Measurements from ENCODE around the gene OR4K5. TPM values are rescaled to one million over a fixed set of nuclear protein-coding genes. Genes with fewer than 3 reads are reported as not detected.

Gene OR4K5
- total RNA-seq, 1 donor = not detected

DNA sequence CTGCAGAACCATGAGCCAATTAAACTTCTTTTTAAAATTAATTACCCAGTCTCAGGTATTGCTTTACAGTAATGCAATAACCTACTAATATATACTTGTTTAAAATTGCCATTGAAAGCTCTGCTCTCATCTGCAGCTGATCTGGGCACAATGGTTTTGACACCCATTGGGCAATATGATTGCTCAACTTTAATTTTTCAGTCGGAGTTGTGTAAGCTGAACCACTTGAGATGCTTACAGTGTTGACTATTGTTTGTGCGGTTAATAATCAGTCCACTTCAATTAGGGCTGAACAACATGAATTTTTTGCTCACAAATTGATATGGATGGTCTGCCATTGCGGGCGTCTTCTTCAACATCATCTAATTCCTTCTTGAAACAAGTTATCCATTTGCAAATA, 18.0 kb upstream of the OR4K5 start:
- DNase-seq (ENCODE audit: low read depth) = no peak
- H3K4me3 ChIP-seq (ENCODE audit: low read depth, low read length) = no peak overlapping the region
- TF ChIP-seq, protein P1, sequence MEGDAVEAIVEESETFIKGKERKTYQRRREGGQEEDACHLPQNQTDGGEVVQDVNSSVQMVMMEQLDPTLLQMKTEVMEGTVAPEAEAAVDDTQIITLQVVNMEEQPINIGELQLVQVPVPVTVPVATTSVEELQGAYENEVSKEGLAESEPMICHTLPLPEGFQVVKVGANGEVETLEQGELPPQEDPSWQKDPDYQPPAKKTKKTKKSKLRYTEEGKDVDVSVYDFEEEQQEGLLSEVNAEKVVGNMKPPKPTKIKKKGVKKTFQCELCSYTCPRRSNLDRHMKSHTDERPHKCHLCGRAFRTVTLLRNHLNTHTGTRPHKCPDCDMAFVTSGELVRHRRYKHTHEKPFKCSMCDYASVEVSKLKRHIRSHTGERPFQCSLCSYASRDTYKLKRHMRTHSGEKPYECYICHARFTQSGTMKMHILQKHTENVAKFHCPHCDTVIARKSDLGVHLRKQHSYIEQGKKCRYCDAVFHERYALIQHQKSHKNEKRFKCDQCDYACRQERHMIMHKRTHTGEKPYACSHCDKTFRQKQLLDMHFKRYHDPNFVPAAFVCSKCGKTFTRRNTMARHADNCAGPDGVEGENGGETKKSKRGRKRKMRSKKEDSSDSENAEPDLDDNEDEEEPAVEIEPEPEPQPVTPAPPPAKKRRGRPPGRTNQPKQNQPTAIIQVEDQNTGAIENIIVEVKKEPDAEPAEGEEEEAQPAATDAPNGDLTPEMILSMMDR (IDR thresholded peaks at IDR 0.05; ENCODE audit: insufficient read depth, low read length) = no peak

DNA sequence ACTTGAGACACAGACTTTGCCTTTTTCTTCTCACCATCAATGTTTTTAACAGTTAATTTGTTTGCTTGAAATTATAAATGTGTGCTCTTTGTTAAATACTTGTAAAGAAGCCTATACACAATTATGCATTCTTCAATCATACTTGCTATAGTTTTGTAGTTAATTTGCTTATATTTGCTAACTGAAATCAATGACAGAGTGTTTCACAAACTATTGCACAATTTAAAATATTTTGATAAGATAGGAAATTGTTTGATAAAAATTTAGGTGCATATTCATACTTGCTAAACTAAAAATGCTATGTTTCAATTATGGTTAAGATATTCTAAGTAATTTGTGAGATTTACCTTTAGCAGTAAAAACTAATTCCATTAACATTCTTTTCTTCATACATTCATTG, 13.7 kb upstream of the OR4K5 start:
- TF ChIP-seq, protein P1 (IDR thresholded peaks at IDR 0.05; ENCODE audit: insufficient read depth, low read length) = no peak
- H3K4me3 ChIP-seq (ENCODE audit: low read depth, low read length) = no peak overlapping the region
- no peak for DNase-seq (ENCODE audit: low read depth)

DNA sequence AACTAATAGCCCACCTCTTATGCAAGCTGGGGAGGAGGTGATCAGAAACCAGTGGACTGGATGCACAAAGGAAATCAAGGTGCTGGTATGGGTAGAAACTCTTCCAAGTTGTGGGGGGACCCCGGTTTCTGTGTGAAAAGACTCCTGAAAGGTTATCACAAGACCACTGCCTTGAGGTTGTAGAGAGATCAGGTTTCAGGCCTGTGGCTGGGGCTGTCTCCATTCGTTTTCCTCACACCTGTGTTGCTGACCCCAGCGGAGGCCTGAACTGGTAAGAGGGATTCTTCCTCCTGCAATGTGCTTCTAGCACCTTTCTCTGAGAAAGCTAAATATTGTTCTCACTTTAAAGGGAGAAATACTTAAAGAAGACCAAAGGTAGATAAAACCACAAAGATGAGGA, 9.3 kb upstream of the OR4K5 start:
- H3K4me3 ChIP-seq (ENCODE audit: low read depth, low read length) = no peak overlapping the region
- TF ChIP-seq, protein P1 (IDR thresholded peaks at IDR 0.05; ENCODE audit: insufficient read depth, low read length) = no peak
- no peak for DNase-seq (ENCODE audit: low read depth)

DNA sequence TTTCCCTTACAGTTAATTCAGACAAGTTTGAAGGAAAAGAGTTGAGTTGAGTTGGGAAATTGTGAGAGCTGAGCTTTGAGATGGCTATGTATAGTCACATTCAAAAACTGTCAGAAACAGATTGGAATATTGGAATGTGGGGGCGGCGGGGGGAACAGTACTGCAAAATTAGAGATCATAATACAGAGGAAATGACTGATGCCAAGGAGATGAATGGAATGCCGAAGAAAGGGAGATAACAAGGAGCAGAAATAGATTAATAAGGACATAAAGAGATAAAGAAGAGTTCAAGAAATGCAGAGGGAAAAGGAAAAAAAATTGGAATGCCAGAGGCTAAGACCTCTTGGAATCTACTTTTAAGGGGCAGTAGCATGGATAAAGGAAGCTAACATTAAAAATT, 3.2 kb upstream of the OR4K5 start:
- TF ChIP-seq, protein P1 (IDR thresholded peaks at IDR 0.05; ENCODE audit: insufficient read depth, low read length) = no peak
- H3K4me3 ChIP-seq (ENCODE audit: low read depth, low read length) = no peak overlapping the region
- no peak for DNase-seq (ENCODE audit: low read depth)

DNA sequence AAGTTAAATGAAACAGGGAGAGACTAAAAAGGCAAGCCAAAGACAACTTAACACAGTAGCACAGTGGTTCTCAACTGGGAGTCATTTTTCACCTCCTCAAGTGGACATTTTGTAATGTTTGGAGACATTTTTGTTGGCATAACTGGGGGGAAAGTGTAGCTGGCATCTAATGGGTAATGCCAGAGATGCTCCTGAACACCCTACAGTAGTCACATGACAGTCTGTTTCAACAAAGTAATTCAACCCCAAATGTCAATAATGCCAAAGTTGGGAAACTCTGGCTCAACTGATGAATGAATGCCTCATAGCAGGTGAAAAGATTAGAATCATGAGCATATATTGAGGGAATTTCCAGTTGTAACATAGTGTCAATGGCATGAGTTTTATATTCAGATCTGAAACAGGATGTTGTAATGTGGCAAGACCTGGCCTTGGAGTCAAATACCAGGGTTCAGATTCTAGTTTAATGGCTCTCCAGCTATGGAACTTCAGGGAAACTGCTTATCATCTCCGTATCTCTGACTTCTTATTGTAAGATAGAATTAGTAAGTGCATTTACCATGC, 2.4 kb upstream of the OR4K5 start:
- TF ChIP-seq, protein P1 (IDR thresholded peaks at IDR 0.05; ENCODE audit: insufficient read depth, low read length) = no peak
- no peak overlapping the region for H3K4me3 ChIP-seq (ENCODE audit: low read depth, low read length)
- DNase-seq (ENCODE audit: low read depth) = no peak

DNA sequence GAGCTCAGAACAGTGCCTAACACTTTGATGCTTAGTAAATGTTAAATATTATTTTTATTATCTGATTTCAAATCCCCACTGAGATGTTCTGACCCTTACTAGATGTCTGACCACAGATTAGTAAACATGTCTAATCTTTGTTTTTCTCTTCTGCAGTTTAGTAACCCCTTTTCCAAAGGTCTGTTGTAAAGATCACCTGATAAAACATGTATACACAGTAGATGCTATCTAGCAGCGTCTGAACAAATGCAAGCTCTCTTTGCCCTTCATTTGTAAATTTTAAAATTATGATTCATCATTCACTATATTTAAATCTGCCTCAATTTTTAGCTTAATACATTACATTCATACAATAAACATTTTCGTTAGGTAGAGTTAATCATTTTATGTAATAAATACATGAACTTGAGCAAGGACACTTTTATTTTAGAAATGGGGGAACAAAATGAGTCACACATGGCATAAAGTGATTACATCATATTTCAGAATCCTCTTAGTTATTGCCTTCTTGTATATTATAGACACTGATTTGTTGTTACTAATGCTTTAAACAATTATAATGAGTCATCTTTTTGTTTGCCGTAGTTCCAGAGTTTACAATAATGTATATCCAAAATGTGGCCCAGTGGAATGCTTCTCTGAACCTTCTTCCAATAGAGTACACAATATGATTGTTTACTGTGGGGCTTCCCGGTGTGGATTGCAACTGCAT, 1.7 kb upstream of the OR4K5 start:
- no peak overlapping the region for H3K4me3 ChIP-seq (ENCODE audit: low read depth, low read length)
- TF ChIP-seq, protein P1 (IDR thresholded peaks at IDR 0.05; ENCODE audit: insufficient read depth, low read length) = no peak
- DNase-seq (ENCODE audit: low read depth) = no peak
